Measurements from ENCODE around the gene CDC73. TPM values are rescaled to one million over a fixed set of nuclear protein-coding genes. Genes with fewer than 3 reads are reported as not detected.
"Not testable (repeated sequence)": the region's sequence is repeated elsewhere in the genome, so short reads cannot be mapped to it uniquely, and the experiment has no call there.

The CDC73 gene
- total and polyA plus RNA-seq, 2 donors (not counting 1 experiment from before 2014, with no cell fraction given), result 18.7 to 69.8 TPM

GRCh38 chr1:193284219-193284618, 162.4 kb downstream of the CDC73 start:
- Histone ChIP-seq H3K27ac (ENCODE audit: insufficient read depth, low read length) (no peak overlapping the region), H3K9ac (ENCODE audit: insufficient read depth, low read length) (no peak overlapping the region), H3K9me3 (ENCODE audit: control insufficient read depth, insufficient read depth, low read depth, low read length) (no peaks in the 10 kb centered on the region), H4K20me1 (ENCODE audit: control insufficient read depth, extremely low read depth, insufficient read depth, low read length) (no peaks in the 10 kb centered on the region), H3K79me2 (ENCODE audit: control insufficient read depth, insufficient read depth, low read length) (no peaks in the 10 kb centered on the region), H2AFZ (ENCODE audit: low read length) (no peak overlapping the region), H3K27me3 (ENCODE audit: control insufficient read depth, insufficient read depth, low read length) (no peaks in the 10 kb centered on the region), H3K4me1 (ENCODE audit: control insufficient read depth, extremely low read depth, insufficient read depth, low read length) (no peaks in the 10 kb centered on the region), H3K4me2 (ENCODE audit: extremely low read depth, insufficient read depth, low read length) (no peak overlapping the region), H3K36me3 (ENCODE audit: control insufficient read depth, insufficient read depth, low read length) (no peaks in the 10 kb centered on the region), H3K4me3 (replicated peaks in 1 of 4; ENCODE audit: control extremely low read depth in 1 of 4, insufficient read depth in 1 of 4, low read depth in 3 of 4, low read length in 4 of 4) (no peak overlapping the region)
- TF ChIP-seq EZH2 (IDR thresholded peaks at IDR 0.05; ENCODE audit: low read length, missing control alignments) (no peak), CTCF (conservative IDR thresholded peaks at IDR 0.05 in 1 of 2, IDR thresholded peaks at IDR 0.05 in 1 of 2; ENCODE audit: low read depth in 1 of 2, low read length in 2 of 2) (no peak)
- no peak for DNase-seq (ENCODE audit: low read depth in 2 of 2)

- Histone ChIP-seq H3K36me3 (ENCODE audit: control insufficient read depth, insufficient read depth, low read length) (no peaks in the 10 kb centered on the region), H3K79me2 (ENCODE audit: control insufficient read depth, insufficient read depth, low read length) (no peaks in the 10 kb centered on the region), H3K27me3 (ENCODE audit: control insufficient read depth, insufficient read depth, low read length) (no peaks in the 10 kb centered on the region), H3K4me2 (ENCODE audit: extremely low read depth, insufficient read depth, low read length) (no peak overlapping the region), H2AFZ (ENCODE audit: low read length) (no peak overlapping the region), H3K9ac (ENCODE audit: insufficient read depth, low read length) (no peak overlapping the region), H4K20me1 (ENCODE audit: control insufficient read depth, extremely low read depth, insufficient read depth, low read length) (no peaks in the 10 kb centered on the region), H3K27ac (ENCODE audit: insufficient read depth, low read length) (no peak overlapping the region), H3K4me1 (ENCODE audit: control insufficient read depth, extremely low read depth, insufficient read depth, low read length) (no peaks in the 10 kb centered on the region), H3K9me3 (ENCODE audit: control insufficient read depth, insufficient read depth, low read depth, low read length) (no peaks in the 10 kb centered on the region), H3K4me3 (replicated peaks in 1 of 4; ENCODE audit: control extremely low read depth in 1 of 4, insufficient read depth in 1 of 4, low read depth in 3 of 4, low read length in 4 of 4) (no peak overlapping the region)
- peak; percentile 29 to 36 for DNase-seq (ENCODE audit: low read depth in 2 of 2)
- TF ChIP-seq CTCF (conservative IDR thresholded peaks at IDR 0.05 in 1 of 2, IDR thresholded peaks at IDR 0.05 in 1 of 2; ENCODE audit: low read depth in 1 of 2, low read length in 2 of 2), result no peak
- no peak for TF ChIP-seq EZH2 (IDR thresholded peaks at IDR 0.05; ENCODE audit: low read length, missing control alignments)
These were observed 163.8 kb downstream of the CDC73 start for GRCh38 chr1:193285641-193286040.

GRCh38 chr1:193288548-193289080, 166.8 kb downstream of the CDC73 start:
- H3K9ac ChIP-seq (ENCODE audit: insufficient read depth, low read length); H3K4me2 ChIP-seq (ENCODE audit: extremely low read depth, insufficient read depth, low read length); H3K36me3 ChIP-seq (ENCODE audit: control insufficient read depth, insufficient read depth, low read length); H3K9me3 ChIP-seq (ENCODE audit: control insufficient read depth, insufficient read depth, low read depth, low read length); H3K4me3 ChIP-seq (replicated peaks in 1 of 4; ENCODE audit: control extremely low read depth in 1 of 4, insufficient read depth in 1 of 4, low read depth in 3 of 4, low read length in 4 of 4); H3K79me2 ChIP-seq (ENCODE audit: control insufficient read depth, insufficient read depth, low read length); H2AFZ ChIP-seq (ENCODE audit: low read length); H3K27me3 ChIP-seq (ENCODE audit: control insufficient read depth, insufficient read depth, low read length); H3K4me1 ChIP-seq (ENCODE audit: control insufficient read depth, extremely low read depth, insufficient read depth, low read length); H4K20me1 ChIP-seq (ENCODE audit: control insufficient read depth, extremely low read depth, insufficient read depth, low read length); H3K27ac ChIP-seq (ENCODE audit: insufficient read depth, low read length): not testable (repeated sequence)
- peak in 1 of 2 donors; percentile 18 for DNase-seq (ENCODE audit: low read depth in 2 of 2)
